Esophagus squamous epithelium (tissue), 4 donors: ENCODE results near the gene WFIKKN1.
A peak's percentile ranks its signal among the peaks of the same experiment; 100 is the strongest.

Experiments used
- POLR2A ChIP-seq, 4 donors: fragments of 450-650 bp; IDR thresholded peaks; one replicate each; pipeline ENCODE4 v1.6.1; 2017; ENCODE audit warnings: antibody characterized with exemption in 4 of 4, mild to moderate bottlenecking in 4 of 4, moderate library complexity in 3 of 4
- TF ChIP-seq, protein P1 (sequence below), 6 experiments: fragments of 450-650 bp in 4 of 6; fragments of 200-600 bp in 2 of 6; sonication (generic) in 2 of 6; IDR thresholded peaks; one replicate each; pipeline ENCODE4 v1.5.1; 2016 to 2019; ENCODE audit warnings: antibody characterized with exemption in 6 of 6, mild to moderate bottlenecking in 4 of 6, moderate library complexity in 4 of 6

GRCh38 chr16:593807-594206 lies 37.0 kb upstream of the WFIKKN1 start:
- TF ChIP-seq, protein P1, sequence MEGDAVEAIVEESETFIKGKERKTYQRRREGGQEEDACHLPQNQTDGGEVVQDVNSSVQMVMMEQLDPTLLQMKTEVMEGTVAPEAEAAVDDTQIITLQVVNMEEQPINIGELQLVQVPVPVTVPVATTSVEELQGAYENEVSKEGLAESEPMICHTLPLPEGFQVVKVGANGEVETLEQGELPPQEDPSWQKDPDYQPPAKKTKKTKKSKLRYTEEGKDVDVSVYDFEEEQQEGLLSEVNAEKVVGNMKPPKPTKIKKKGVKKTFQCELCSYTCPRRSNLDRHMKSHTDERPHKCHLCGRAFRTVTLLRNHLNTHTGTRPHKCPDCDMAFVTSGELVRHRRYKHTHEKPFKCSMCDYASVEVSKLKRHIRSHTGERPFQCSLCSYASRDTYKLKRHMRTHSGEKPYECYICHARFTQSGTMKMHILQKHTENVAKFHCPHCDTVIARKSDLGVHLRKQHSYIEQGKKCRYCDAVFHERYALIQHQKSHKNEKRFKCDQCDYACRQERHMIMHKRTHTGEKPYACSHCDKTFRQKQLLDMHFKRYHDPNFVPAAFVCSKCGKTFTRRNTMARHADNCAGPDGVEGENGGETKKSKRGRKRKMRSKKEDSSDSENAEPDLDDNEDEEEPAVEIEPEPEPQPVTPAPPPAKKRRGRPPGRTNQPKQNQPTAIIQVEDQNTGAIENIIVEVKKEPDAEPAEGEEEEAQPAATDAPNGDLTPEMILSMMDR (IDR thresholded peaks at IDR 0.05), result peak in 1 of 6 experiments; percentile 35
- TF ChIP-seq POLR2A (IDR thresholded peaks at IDR 0.05), result no peak
